ENCODE measurements around the gene CEP41.
"Not testable (repeated sequence)": the region's sequence is repeated elsewhere in the genome, so short reads cannot be mapped to it uniquely, and the experiment has no call there.

The CEP41 gene

GRCh38 chr7:130458257-130458656, 17.4 kb upstream of the CEP41 start:
- no peak for DNase-seq

GRCh38 chr7:130454959-130455358, 14.1 kb upstream of the CEP41 start:
- DNase-seq = no peak

GRCh38 chr7:130452951-130453350, 12.1 kb upstream of the CEP41 start:
- DNase-seq = no peak

- not testable (repeated sequence) for DNase-seq
These were observed 10.5 kb upstream of the CEP41 start for GRCh38 chr7:130451344-130451743.

- no peak for DNase-seq
These were observed 5.4 kb upstream of the CEP41 start for GRCh38 chr7:130446259-130446658.

GRCh38 chr7:130444751-130445407, 4.1 kb upstream of the CEP41 start:
- no peak for DNase-seq

- DNase-seq = no peak
These were observed 3.4 kb upstream of the CEP41 start for GRCh38 chr7:130444234-130444633.

- DNase-seq = no peak
These were observed 1.8 kb upstream of the CEP41 start for GRCh38 chr7:130442601-130443000.

GRCh38 chr7:130441408-130441869, 623 bp upstream of the CEP41 start:
- DNase-seq = no peak

GRCh38 chr7:130436253-130436652, 4.6 kb downstream of the CEP41 start:
- no peak for DNase-seq

GRCh38 chr7:130435311-130435854, 5.4 kb downstream of the CEP41 start:
- no peak for DNase-seq

GRCh38 chr7:130433301-130433700, 7.5 kb downstream of the CEP41 start:
- DNase-seq = no peak

GRCh38 chr7:130432886-130433285, 7.9 kb downstream of the CEP41 start:
- no peak for DNase-seq

GRCh38 chr7:130430841-130431666, 9.8 kb downstream of the CEP41 start:
- DNase-seq = no peak

GRCh38 chr7:130430115-130430514, 10.7 kb downstream of the CEP41 start:
- no peak for DNase-seq

GRCh38 chr7:130429019-130429418, 11.8 kb downstream of the CEP41 start:
- no peak for DNase-seq

- DNase-seq = no peak
These were observed 14.3 kb downstream of the CEP41 start for GRCh38 chr7:130426564-130426963.

GRCh38 chr7:130425796-130426195, 15.0 kb downstream of the CEP41 start:
- DNase-seq = no peak

GRCh38 chr7:130423501-130424037, 17.2 kb downstream of the CEP41 start:
- no peak for DNase-seq

GRCh38 chr7:130421684-130422083, 19.1 kb downstream of the CEP41 start:
- peak; percentile 18 for DNase-seq

- no peak for DNase-seq
These were observed 19.8 kb downstream of the CEP41 start for GRCh38 chr7:130420943-130421578.

GRCh38 chr7:130419658-130420057, 21.2 kb downstream of the CEP41 start:
- DNase-seq = no peak

- DNase-seq = no peak
These were observed 22.5 kb downstream of the CEP41 start for GRCh38 chr7:130418306-130418705.

Measured in stimulated activated CD4-positive, alpha-beta T cell treated with anti-CD3 and anti-CD28 coated beads, Interleukin-15, amount 100 ng/mL, for 24 hours (primary cell).